ENCODE measurements around the gene JPH2. TPM values are rescaled to one million over a fixed set of nuclear protein-coding genes. Genes with fewer than 3 reads are reported as not detected.

The JPH2 gene
- total and polyA plus RNA-seq, 2 of the 4 experiments (the other 2 are of a cell fraction) = 0.44 to 0.54 TPM

- Histone ChIP-seq H3K36me3 (ENCODE audit: control insufficient read depth, insufficient read depth, low read length) (no peaks in the 10 kb centered on the region), H4K5ac (ENCODE audit: low read depth, low read length) (no peak overlapping the region), H3K9me3 (ENCODE audit: control insufficient read depth, insufficient read depth, low read length) (no peaks in the 10 kb centered on the region), H3K23ac (ENCODE audit: low read depth, low read length) (no peak overlapping the region), H4K20me1 (ENCODE audit: insufficient read depth, low read length) (no peaks in the 10 kb centered on the region), H3K27ac (ENCODE audit: insufficient read depth, low read length) (no peak overlapping the region), H4K8ac (ENCODE audit: low read depth in 2 of 2, low read length in 2 of 2) (no peak overlapping the region), H2BK15ac (ENCODE audit: low read depth, low read length) (no peak overlapping the region), H3K56ac (ENCODE audit: extremely low read depth, insufficient read depth, low read length) (no peak overlapping the region), H3K4me3 (ENCODE audit: insufficient read depth, low read depth, low read length) (no peak overlapping the region), H3K27me3 (ENCODE audit: control insufficient read depth, insufficient read depth, low read length) (no peaks in the 10 kb centered on the region; the same call in none of the 2 replicates), H2AK9ac (replicated peaks; ENCODE audit: low read depth, low read length, poor library complexity) (no peak overlapping the region), H4K91ac (ENCODE audit: insufficient read depth, low read depth, low read length) (no peak overlapping the region), H2AFZ (replicated peaks; ENCODE audit: low read length, poor library complexity) (no peak overlapping the region), H3K14ac (replicated peaks; ENCODE audit: low read depth, low read length) (no peak overlapping the region), H2BK20ac (ENCODE audit: low read depth, low read length) (no peak overlapping the region), H3K9me1 (ENCODE audit: insufficient read depth, low read length) (no peaks in the 10 kb centered on the region), H3K79me1 (ENCODE audit: low read depth in 1 of 2, low read length in 2 of 2) (no peaks in the 10 kb centered on the region), H2BK120ac (ENCODE audit: low read depth, low read length) (no peak overlapping the region), H3K9ac (ENCODE audit: low read depth, low read length) (no peak overlapping the region), H3K4me1 (ENCODE audit: control insufficient read depth, insufficient read depth, low read length) (no peaks in the 10 kb centered on the region), H2BK5ac (ENCODE audit: low read depth, low read length, poor library complexity, severe bottlenecking) (no peak overlapping the region), H3K4ac (ENCODE audit: low read depth, low read length) (no peak overlapping the region), H3K18ac (ENCODE audit: low read depth, low read length) (no peak overlapping the region), H2AK5ac (ENCODE audit: low read depth, low read length) (no peak overlapping the region), H3K4me2 (ENCODE audit: low read depth, low read length) (no peak overlapping the region)
- ATAC-seq (ENCODE audit: low read depth) = no peak
- TF ChIP-seq MXI1 (IDR thresholded peaks at IDR 0.05; ENCODE audit: borderline replicate concordance, low read depth, low read length) (no peak), RCOR1 (IDR thresholded peaks at IDR 0.05; ENCODE audit: insufficient replicate concordance, low read length) (no peak), NFE2L2 (IDR thresholded peaks at IDR 0.05; ENCODE audit: low read depth, low read length) (no peak), RAD21 (IDR thresholded peaks at IDR 0.05; ENCODE audit: low read length) (no peak), RFX5 (IDR thresholded peaks at IDR 0.05; ENCODE audit: low read depth, low read length) (no peak), POLR2A (IDR thresholded peaks at IDR 0.05; ENCODE audit: low read depth, low read length) (no peak), CTCF (conservative IDR thresholded peaks at IDR 0.05; ENCODE audit: low read depth, low read length) (no peak), MAZ (IDR thresholded peaks at IDR 0.05; ENCODE audit: borderline replicate concordance, low read depth, low read length) (no peak), FOS (IDR thresholded peaks at IDR 0.05; ENCODE audit: low read depth, low read length) (no peak), CHD1 (IDR thresholded peaks at IDR 0.05; ENCODE audit: low read depth, low read length) (no peak), SMC3 (IDR thresholded peaks at IDR 0.05; ENCODE audit: low read depth, low read length) (no peak), ELK1 (IDR thresholded peaks at IDR 0.05; ENCODE audit: borderline replicate concordance, low read depth, low read length) (no peak), MAFK (IDR thresholded peaks at IDR 0.05; ENCODE audit: low read depth, low read length) (no peak), USF2 (IDR thresholded peaks at IDR 0.05; ENCODE audit: low read depth, low read length) (no peak), CEBPB (IDR thresholded peaks at IDR 0.05; ENCODE audit: low read depth, low read length) (no peak)
- DNase-seq = no peak
- dilution Hi-C loops (cut with HindIII; ENCODE audit: low sequenced_read_pairs, unreplicated experiment) = no loop called here
- no TSS peak for BruUV-seq (replicated peaks)
- in situ Hi-C loops (cut with MboI; ENCODE audit: low sequenced_read_pairs) = no loop called here
- no CpG with 5 or more reads among the region's 5 CpGs for WGBS, 2 experiments (ENCODE audit: extremely low coverage in 2 of 2, insufficient read length in 1 of 2)
- POLR2A ChIA-PET (ENCODE audit: unreplicated experiment) = no interaction called here
- intact Hi-C loops (cut with micrococcal nuclease) = no loop called here
- CTCF ChIA-PET = interaction anchor here (0.6 to 2.0 kb wide), 2 partner anchors 12 to 88 kb away, joined by 3 to 4 read pairs; partner anchors contain the start of gene FITM2
Measured at GRCh38 chr20:44223721-44224120, 36.7 kb upstream of the JPH2 start.
